ENCODE measurements around the gene EXOC7. TPM values are rescaled to one million over a fixed set of nuclear protein-coding genes. Genes with fewer than 3 reads are reported as not detected.

Gene EXOC7
- total RNA-seq, 1 donor from 2014 or later: 183 TPM

DNA sequence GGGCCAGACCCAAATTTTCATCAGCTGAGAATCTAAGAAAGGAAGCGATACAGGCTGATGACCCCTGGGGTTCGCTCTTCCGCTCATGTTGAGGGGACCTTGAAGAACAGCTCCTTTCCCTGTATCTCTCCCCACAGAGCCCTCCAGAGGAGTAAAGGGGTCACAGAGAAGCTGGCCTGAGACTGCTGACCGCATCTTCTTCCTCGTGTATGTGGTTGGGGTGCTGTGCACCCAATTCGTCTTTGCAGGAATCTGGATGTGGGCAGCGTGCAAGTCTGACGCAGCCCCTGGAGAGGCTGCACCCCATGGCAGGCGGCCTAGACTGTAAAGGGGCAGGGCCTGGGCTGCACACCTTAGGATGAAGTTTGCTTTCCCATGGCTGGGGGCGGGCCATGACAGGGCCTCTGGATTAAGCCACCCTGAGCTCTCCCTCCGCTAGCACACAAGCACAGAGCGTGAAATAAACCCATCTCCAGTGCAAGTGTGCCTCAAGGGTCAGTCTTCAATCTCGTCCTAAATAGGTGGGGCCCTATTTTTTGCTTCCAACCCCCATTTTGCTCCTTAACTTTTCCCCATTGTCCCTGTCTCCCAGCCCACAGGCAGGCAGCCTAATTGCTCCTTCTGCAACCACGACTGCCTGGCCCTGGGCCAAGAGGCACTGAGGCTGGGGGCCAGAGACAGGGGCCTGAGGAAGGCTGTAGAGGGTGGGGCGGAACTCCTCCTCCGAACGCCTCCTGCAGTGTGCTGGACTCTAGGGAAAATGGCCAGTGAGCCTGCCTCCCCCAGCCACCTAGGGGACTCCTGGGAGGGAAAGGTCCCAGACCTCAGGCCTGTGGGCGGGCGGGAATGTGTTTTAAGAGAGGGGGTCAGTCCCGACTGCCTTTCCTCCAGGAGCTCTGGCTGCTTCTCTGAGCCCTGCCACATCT lies 21.0 kb downstream of the EXOC7 start:
- H3K4me3 Mint-ChIP-seq (ENCODE audit: unreplicated experiment): no peak overlapping the region

DNA sequence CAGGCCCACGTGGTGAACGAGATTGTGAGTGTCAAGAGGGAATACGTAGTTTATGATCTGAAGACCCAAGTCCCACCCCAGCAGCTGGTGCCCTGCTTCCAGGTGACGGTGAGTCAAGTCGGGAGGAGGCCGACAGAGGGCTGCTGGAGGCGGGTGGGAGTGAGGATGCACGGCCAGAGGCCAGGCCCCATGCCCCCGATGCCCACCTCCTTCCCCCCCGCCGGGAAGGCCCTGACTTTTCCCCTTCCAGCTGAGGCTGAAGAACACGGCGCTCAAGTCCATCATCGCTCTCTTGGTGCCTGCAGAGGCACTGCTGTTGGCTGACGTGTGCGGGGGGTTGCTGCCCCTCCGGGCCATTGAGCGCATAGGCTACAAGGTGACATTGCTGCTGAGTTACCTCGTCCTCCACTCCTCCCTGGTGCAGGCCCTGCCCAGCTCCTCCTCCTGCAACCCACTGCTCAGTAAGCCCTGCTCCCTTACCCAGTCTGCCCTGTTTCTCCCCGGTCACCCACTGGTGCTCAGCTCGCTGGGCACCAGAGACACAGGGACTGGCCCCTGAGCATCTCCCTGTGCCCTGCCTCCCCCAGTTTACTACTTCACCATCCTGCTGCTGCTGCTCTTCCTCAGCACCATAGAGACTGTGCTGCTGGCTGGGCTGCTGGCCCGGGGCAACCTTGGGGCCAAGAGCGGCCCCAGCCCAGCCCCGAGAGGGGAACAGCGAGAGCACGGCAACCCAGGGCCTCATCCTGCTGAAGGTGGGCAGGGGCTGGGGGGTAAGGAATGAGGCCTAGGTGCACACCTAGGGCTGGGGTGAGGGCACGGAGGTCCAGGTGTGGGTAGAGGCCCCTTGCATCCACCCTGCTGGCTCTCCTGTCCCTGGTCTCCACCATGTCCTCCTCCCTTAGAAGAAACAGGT lies 22.0 kb downstream of the EXOC7 start:
- Mint-ChIP-seq H3K27me3 (ENCODE audit: unreplicated experiment) (peaks cover 34% of the 10 kb centered on the region), H3K36me3 (ENCODE audit: low read depth, unreplicated experiment) (peaks cover 15% of the 10 kb centered on the region), H3K9me3 (ENCODE audit: unreplicated experiment) (no peaks in the 10 kb centered on the region), H3K4me3 (ENCODE audit: unreplicated experiment) (no peak overlapping the region), H3K4me1 (ENCODE audit: unreplicated experiment) (peaks cover 7% of the 10 kb centered on the region), H3K27ac (ENCODE audit: unreplicated experiment) (no peak overlapping the region)
- TF ChIP-seq, protein P1, sequence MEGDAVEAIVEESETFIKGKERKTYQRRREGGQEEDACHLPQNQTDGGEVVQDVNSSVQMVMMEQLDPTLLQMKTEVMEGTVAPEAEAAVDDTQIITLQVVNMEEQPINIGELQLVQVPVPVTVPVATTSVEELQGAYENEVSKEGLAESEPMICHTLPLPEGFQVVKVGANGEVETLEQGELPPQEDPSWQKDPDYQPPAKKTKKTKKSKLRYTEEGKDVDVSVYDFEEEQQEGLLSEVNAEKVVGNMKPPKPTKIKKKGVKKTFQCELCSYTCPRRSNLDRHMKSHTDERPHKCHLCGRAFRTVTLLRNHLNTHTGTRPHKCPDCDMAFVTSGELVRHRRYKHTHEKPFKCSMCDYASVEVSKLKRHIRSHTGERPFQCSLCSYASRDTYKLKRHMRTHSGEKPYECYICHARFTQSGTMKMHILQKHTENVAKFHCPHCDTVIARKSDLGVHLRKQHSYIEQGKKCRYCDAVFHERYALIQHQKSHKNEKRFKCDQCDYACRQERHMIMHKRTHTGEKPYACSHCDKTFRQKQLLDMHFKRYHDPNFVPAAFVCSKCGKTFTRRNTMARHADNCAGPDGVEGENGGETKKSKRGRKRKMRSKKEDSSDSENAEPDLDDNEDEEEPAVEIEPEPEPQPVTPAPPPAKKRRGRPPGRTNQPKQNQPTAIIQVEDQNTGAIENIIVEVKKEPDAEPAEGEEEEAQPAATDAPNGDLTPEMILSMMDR (IDR thresholded peaks at IDR 0.05; ENCODE audit: unreplicated experiment): no peak
- DNase-seq (ENCODE audit: low spot score): no peak

More for the DNA sequence above, 21.0 kb downstream of the EXOC7 start:
- TF ChIP-seq, protein P1 (IDR thresholded peaks at IDR 0.05; ENCODE audit: unreplicated experiment): no peak
- Mint-ChIP-seq H3K27me3 (ENCODE audit: unreplicated experiment) (peaks cover 32% of the 10 kb centered on the region), H3K36me3 (ENCODE audit: low read depth, unreplicated experiment) (peaks cover 17% of the 10 kb centered on the region), H3K4me1 (ENCODE audit: unreplicated experiment) (peaks cover 5% of the 10 kb centered on the region), H3K9me3 (ENCODE audit: unreplicated experiment) (no peaks in the 10 kb centered on the region), H3K27ac (ENCODE audit: unreplicated experiment) (no peak overlapping the region)
- no peak for DNase-seq (ENCODE audit: low spot score)

DNA sequence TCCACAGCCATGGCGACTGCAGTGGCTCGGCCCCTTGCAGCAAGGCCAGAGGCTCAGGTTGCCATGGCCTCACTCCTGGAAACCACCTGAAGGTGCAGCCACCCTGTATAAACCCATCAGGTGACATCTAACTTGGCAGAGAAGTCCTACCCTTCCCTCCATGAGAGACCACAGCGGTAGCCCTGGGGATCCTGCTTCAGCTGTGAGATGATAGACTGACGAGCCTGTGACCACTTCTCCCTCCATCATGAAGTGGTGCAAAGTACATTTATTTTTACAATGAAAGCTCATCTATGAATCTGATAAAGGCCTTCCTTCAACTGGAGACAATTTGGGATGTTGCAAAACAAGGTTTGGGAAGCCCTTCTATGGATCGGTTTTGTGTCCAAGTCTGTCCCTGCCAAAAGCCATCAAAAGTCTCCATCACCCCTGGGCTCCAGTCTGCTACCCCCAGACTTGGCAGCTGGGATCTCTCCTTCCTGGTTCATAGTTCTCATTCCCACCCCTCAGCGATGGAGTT lies 22.8 kb downstream of the EXOC7 start:
- H3K27ac Mint-ChIP-seq (ENCODE audit: unreplicated experiment): no peak overlapping the region
- peaks cover 14% of the 10 kb centered on the region for H3K36me3 Mint-ChIP-seq (ENCODE audit: low read depth, unreplicated experiment)
- no peak for DNase-seq (ENCODE audit: low spot score)
- H3K4me3 Mint-ChIP-seq (ENCODE audit: unreplicated experiment): no peak overlapping the region
- TF ChIP-seq, protein P1 (IDR thresholded peaks at IDR 0.05; ENCODE audit: unreplicated experiment): no peak
- H3K27me3 Mint-ChIP-seq (ENCODE audit: unreplicated experiment): peaks cover 37% of the 10 kb centered on the region
- no peaks in the 10 kb centered on the region for H3K9me3 Mint-ChIP-seq (ENCODE audit: unreplicated experiment)
- H3K4me1 Mint-ChIP-seq (ENCODE audit: unreplicated experiment): peaks cover 7% of the 10 kb centered on the region

DNA sequence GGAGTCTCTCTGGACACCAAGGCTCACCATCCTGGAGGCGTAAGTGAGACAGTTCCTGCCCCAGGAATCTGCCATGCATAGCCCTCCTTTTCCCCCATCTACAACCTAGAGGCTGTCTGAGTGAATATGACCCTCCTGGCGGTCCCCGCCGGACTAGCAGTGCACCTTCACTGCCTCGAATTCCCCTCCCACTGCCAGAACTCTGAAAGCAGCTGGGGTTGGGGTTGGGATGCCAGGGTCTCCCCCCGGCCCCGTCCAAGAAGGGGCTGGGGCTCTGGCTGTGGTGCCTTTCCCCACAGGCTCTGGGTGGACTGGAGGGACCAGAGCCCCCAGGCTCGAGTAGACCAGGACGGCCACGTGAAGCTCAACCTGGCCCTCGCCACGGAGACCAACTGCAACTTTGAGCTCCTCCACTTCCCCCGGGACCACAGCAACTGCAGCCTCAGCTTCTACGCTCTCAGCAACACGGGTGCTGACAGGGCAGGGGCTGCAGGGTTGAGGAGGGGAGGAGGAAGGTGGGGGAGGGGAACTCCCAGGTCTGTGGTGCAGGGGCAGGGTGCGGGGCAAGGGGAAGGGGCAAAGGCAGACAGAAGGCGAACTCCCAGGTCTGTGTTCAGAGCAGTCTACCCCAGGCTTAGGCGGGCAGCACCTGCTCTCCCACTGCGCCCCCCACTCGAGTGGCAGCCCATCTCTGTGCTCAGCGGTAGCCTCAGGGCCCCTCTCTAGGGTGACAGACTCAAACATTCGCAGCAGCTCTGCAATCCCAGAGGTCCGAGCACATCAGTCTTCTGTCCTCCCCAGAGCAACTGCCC lies 23.4 kb downstream of the EXOC7 start:
- peaks cover 14% of the 10 kb centered on the region for H3K36me3 Mint-ChIP-seq (ENCODE audit: low read depth, unreplicated experiment)
- TF ChIP-seq, protein P1 (IDR thresholded peaks at IDR 0.05; ENCODE audit: unreplicated experiment): no peak
- peaks cover 14% of the 10 kb centered on the region for H3K4me1 Mint-ChIP-seq (ENCODE audit: unreplicated experiment)
- no peaks in the 10 kb centered on the region for H3K9me3 Mint-ChIP-seq (ENCODE audit: unreplicated experiment)
- H3K4me3 Mint-ChIP-seq (ENCODE audit: unreplicated experiment): no peak overlapping the region
- H3K27me3 Mint-ChIP-seq (ENCODE audit: unreplicated experiment): peaks cover 44% of the 10 kb centered on the region
- DNase-seq (ENCODE audit: low spot score): no peak
- H3K27ac Mint-ChIP-seq (ENCODE audit: unreplicated experiment): no peak overlapping the region
